Natural killer cell (primary cell): ENCODE measurements around the gene WDR59. TPM values are rescaled to one million over a fixed set of nuclear protein-coding genes. Genes with fewer than 3 reads are reported as not detected.

Experiments used
- ATAC-seq, 3 donors: fragments of 150-1000 bp in 2 of 3; fragments of 200-7000 bp in 1 of 3; cut with Tn5 transposase; 1 replicate in 1 of 3; 2 replicates in 2 of 3; pipeline ENCODE4 v1.10.0; 2021; ENCODE audit warnings: mild to moderate bottlenecking in 2 of 3, moderate library complexity in 2 of 3
- DNase-seq, 2 donors: peaks; one replicate each; pipeline versions ENCODE4 v3.0.0 to v3.0.0-alpha.2; 2013 to 2021; ENCODE audit warnings: mixed read lengths in 1 of 2
- H3K27ac ChIP-seq: one replicate; pipeline ENCODE4 v1.5.1; 2013; ENCODE audit warnings: mild to moderate bottlenecking, low read length
- H3K27me3 ChIP-seq: one replicate; pipeline ENCODE4 v1.6.1; 2013; ENCODE audit warnings: low read length; ENCODE audit not compliant: control insufficient read depth, insufficient read depth
- H3K36me3 ChIP-seq: one replicate; pipeline ENCODE4 v1.6.1; 2013; ENCODE audit warnings: low read length; ENCODE audit not compliant: control insufficient read depth, insufficient read depth
- H3K4me1 ChIP-seq: one replicate; pipeline ENCODE4 v1.6.1; 2013; ENCODE audit warnings: low read length; ENCODE audit not compliant: control insufficient read depth, insufficient read depth
- H3K4me3 ChIP-seq: one replicate; pipeline ENCODE4 v1.5.1; 2013; ENCODE audit warnings: low read length
- H3K9me3 ChIP-seq: one replicate; pipeline ENCODE4 v1.6.1; 2013; ENCODE audit warnings: low read length; ENCODE audit not compliant: control insufficient read depth, insufficient read depth
- H3K27ac Mint-ChIP-seq, 2 donors: one replicate each; pipeline ENCODE4 v1.8.0; 2022; ENCODE audit warnings: mild to moderate bottlenecking in 2 of 2, mixed read lengths in 2 of 2, moderate library complexity in 1 of 2
- H3K27me3 Mint-ChIP-seq, 2 donors: one replicate each; pipeline ENCODE4 v1.8.0; 2022; ENCODE audit warnings: low read depth in 2 of 2, mixed read lengths in 2 of 2
- H3K36me3 Mint-ChIP-seq: one replicate; pipeline ENCODE4 v1.8.0; 2022; ENCODE audit warnings: mixed read lengths
- H3K4me1 Mint-ChIP-seq, 2 donors: one replicate each; pipeline ENCODE4 v1.8.0; 2022; ENCODE audit warnings: mixed read lengths in 2 of 2
- H3K4me3 Mint-ChIP-seq: one replicate; pipeline ENCODE4 v1.8.0; 2022; ENCODE audit warnings: mild to moderate bottlenecking, moderate library complexity, mixed read lengths
- H3K9me3 Mint-ChIP-seq, 2 donors: one replicate each; pipeline ENCODE4 v1.8.0; 2022; ENCODE audit warnings: mixed read lengths in 2 of 2
- CTCF ChIP-seq: fragments of 200-600 bp; IDR thresholded peaks from one replicate; pipeline ENCODE4 v1.8.0; 2022; ENCODE audit warnings: antibody characterized with exemption
- WGBS: methylation state at CpG from one replicate; pipeline ENCODE4 v1.1.7; 2013; ENCODE audit warnings: missing lambda C conversion rate; ENCODE audit not compliant: insufficient coverage; 5-methylcytosine and 5-hydroxymethylcytosine counted together
- intact Hi-C: fragments of 100-400 bp; cut with micrococcal nuclease; formaldehyde crosslinking; loops from one replicate; pipeline ENCODE4 v1.14.2; 2022
- total RNA-seq, 4 donors: library from RNA; stranded (reverse); fragments of 120-200 nt in 1 of 4; gene quantifications; one replicate each; pipeline versions ENCODE4 v1.2.3 to v1.2.4, GENCODE V29; 2013 to 2022

WDR59 gene
- total RNA-seq, 3 donors from 2014 or later (not counting 1 experiment from before 2014, with no cell fraction given) = 60.5 to 83.7 (median 73.2) TPM

- ATAC-seq (no peak), DNase-seq (no peak)
- Mint-ChIP-seq H3K4me3 (no peak overlapping the region), H3K27me3 (no peaks in the 10 kb centered on the region), H3K27ac (no peak overlapping the region), H3K9me3 (no peaks in the 10 kb centered on the region), H3K36me3 (no peaks in the 10 kb centered on the region), H3K4me1 (peaks cover 0 to 5% of the 10 kb centered on the region in 2 donors)
- over 99% methylated on average over 8 of the region's 10 CpGs for WGBS
- TF ChIP-seq CTCF = no peak
- H3K9me3 ChIP-seq = no peaks in the 10 kb centered on the region
- H3K27ac ChIP-seq = no peak overlapping the region
- no peaks in the 10 kb centered on the region for H3K36me3 ChIP-seq
- H3K4me3 ChIP-seq = no peak overlapping the region
- no peaks in the 10 kb centered on the region for H3K4me1 ChIP-seq
- no peaks in the 10 kb centered on the region for H3K27me3 ChIP-seq
- intact Hi-C loops = no loop called here
These were observed 11.6 kb downstream of the WDR59 start for GRCh38 chr16:74973304-74973703.

- Mint-ChIP-seq H3K27ac (no peak overlapping the region), H3K36me3 (peaks cover 6% of the 10 kb centered on the region), H3K4me3 (no peak overlapping the region), H3K27me3 (no peaks in the 10 kb centered on the region), H3K9me3 (no peaks in the 10 kb centered on the region), H3K4me1 (peaks cover 0 to 9% of the 10 kb centered on the region in 2 donors)
- 97% methylated on average over 4 of the region's 4 CpGs for WGBS
- H3K9me3 ChIP-seq = no peaks in the 10 kb centered on the region
- no peak for TF ChIP-seq CTCF
- no peak overlapping the region for H3K27ac ChIP-seq
- no peak for DNase-seq
- ATAC-seq = no peak
- H3K27me3 ChIP-seq = no peaks in the 10 kb centered on the region
- no peak overlapping the region for H3K4me3 ChIP-seq
- H3K36me3 ChIP-seq = peaks cover 30% of the 10 kb centered on the region
- H3K4me1 ChIP-seq = no peaks in the 10 kb centered on the region
- intact Hi-C loops = no loop called here
These were observed 30.2 kb downstream of the WDR59 start for GRCh38 chr16:74954763-74955162.

GRCh38 chr16:74951681-74952080 is 33.2 kb downstream of the WDR59 start:
- no peak for DNase-seq
- no peak for ATAC-seq
- Histone ChIP-seq H3K9me3 (no peaks in the 10 kb centered on the region), H3K4me3 (no peak overlapping the region), H3K27me3 (no peaks in the 10 kb centered on the region), H3K36me3 (peaks cover 40% of the 10 kb centered on the region), H3K27ac (no peak overlapping the region), H3K4me1 (no peaks in the 10 kb centered on the region)
- Mint-ChIP-seq H3K4me1 (no peaks in the 10 kb centered on the region), H3K27ac (no peak overlapping the region), H3K27me3 (no peaks in the 10 kb centered on the region), H3K4me3 (no peak overlapping the region), H3K9me3 (no peaks in the 10 kb centered on the region), H3K36me3 (peaks cover 6% of the 10 kb centered on the region)
- no peak for TF ChIP-seq CTCF
- intact Hi-C loops = no loop called here
- 89% methylated on average over 3 of the region's 4 CpGs for WGBS

GRCh38 chr16:74951206-74951605 is 33.7 kb downstream of the WDR59 start:
- Mint-ChIP-seq H3K4me1 (no peaks in the 10 kb centered on the region), H3K4me3 (no peak overlapping the region), H3K27ac (no peak overlapping the region), H3K9me3 (no peaks in the 10 kb centered on the region), H3K27me3 (no peaks in the 10 kb centered on the region), H3K36me3 (peaks cover 6% of the 10 kb centered on the region)
- no peak for TF ChIP-seq CTCF
- no peak for ATAC-seq
- 97% methylated on average over 11 of the region's 11 CpGs for WGBS
- H3K27me3 ChIP-seq = no peaks in the 10 kb centered on the region
- H3K9me3 ChIP-seq = no peaks in the 10 kb centered on the region
- DNase-seq = no peak
- no peak overlapping the region for H3K4me3 ChIP-seq
- H3K36me3 ChIP-seq = peaks cover 38% of the 10 kb centered on the region
- intact Hi-C loops = no loop called here
- H3K4me1 ChIP-seq = no peaks in the 10 kb centered on the region
- H3K27ac ChIP-seq = no peak overlapping the region
